Endothelial cell of umbilical vein (primary cell): ENCODE results near the gene CLN3. TPM values are rescaled to one million over a fixed set of nuclear protein-coding genes. Genes with fewer than 3 reads are reported as not detected.

Experiments
- BruUV-seq: library from RNA; stranded (reverse); fragments of 400-500 nt; replicated peaks from 2 replicates; lab custom pipeline; 2021; lab: Mats Ljungman, UMichigan
- CTCF ChIA-PET: fragments of 300-600, 350-600 bp; sonication (Branson Sonifier 250); formaldehyde crosslinking; loops from one replicate; lab custom pipeline; 2021; ENCODE audit warnings: antibody characterized with exemption, inconsistent platforms; lab: Charles Lee
- POLR2A ChIA-PET: fragments of 300-600, 350-600 bp; sonication (Branson Sonifier 250); formaldehyde crosslinking; loops from one replicate; lab custom pipeline; 2021; ENCODE audit warnings: antibody characterized with exemption, inconsistent platforms; lab: Charles Lee
- DNase-seq: peaks from one replicate; pipeline ENCODE4 v3.0.0-alpha.2; 2011; ENCODE audit warnings: low read depth, low spot score
- FAIRE-seq: peaks from 2 replicates; lab custom pipeline; 2011; peaks lifted over from hg19 to GRCh38; lab: Jason Lieb, UNC
- H2AFZ ChIP-seq: 2 replicates; pipeline ENCODE4 v1.6.0; 2012; ENCODE audit warnings: low read depth, low read length, control low read depth, inconsistent platforms
- H3K27ac ChIP-seq: 2 replicates; pipeline ENCODE4 v1.5.1; 2011; ENCODE audit warnings: low read depth, mild to moderate bottlenecking, control low read depth, low read length, moderate library complexity; ENCODE audit not compliant: insufficient read depth
- H3K27me3 ChIP-seq, 2 experiments: 2 replicates each; pipeline versions ENCODE4 v1.6.0 to v1.6.1; 2011; ENCODE audit warnings: low read length in 2 of 2, mixed read lengths in 1 of 2; ENCODE audit not compliant: control insufficient read depth in 2 of 2, insufficient read depth in 2 of 2
- H3K36me3 ChIP-seq, 2 experiments: 2 replicates in 1 of 2; 3 replicates in 1 of 2; pipeline ENCODE4 v1.5.1; 2011; ENCODE audit warnings: low read length in 2 of 2, mild to moderate bottlenecking in 1 of 2, moderate library complexity in 1 of 2; ENCODE audit not compliant: control insufficient read depth in 2 of 2, insufficient read depth in 2 of 2; ENCODE audit errors: extremely low read depth in 1 of 2
- H3K4me1 ChIP-seq: 3 replicates; pipeline ENCODE4 v1.5.1; 2011; ENCODE audit warnings: mild to moderate bottlenecking, low read length; ENCODE audit not compliant: control insufficient read depth, insufficient read depth; ENCODE audit errors: extremely low read depth
- H3K4me2 ChIP-seq: 2 replicates; pipeline ENCODE4 v1.6.1; 2011; ENCODE audit warnings: low read length, control low read depth, mixed read lengths; ENCODE audit not compliant: insufficient read depth
- H3K4me3 ChIP-seq, 3 experiments: fragments of 200-600 bp in 1 of 3; sonication (generic), shearing (Covaris generic) in 1 of 3; replicated peaks in 1 of 3; 2 replicates each; pipeline ENCODE4 v1.5.1; 2011 to 2016; ENCODE audit warnings: control low read depth in 3 of 3, low read length in 3 of 3, mild to moderate bottlenecking in 2 of 3, inconsistent platforms in 1 of 3, low read depth in 1 of 3, moderate library complexity in 1 of 3; ENCODE audit not compliant: insufficient read depth in 1 of 3
- H3K79me2 ChIP-seq: 2 replicates; pipeline ENCODE4 v1.6.0; 2012; ENCODE audit warnings: low read length, inconsistent platforms; ENCODE audit not compliant: control insufficient read depth, insufficient read depth
- H3K9ac ChIP-seq: replicated peaks from 2 replicates; pipeline ENCODE3; 2011; ENCODE audit warnings: low read length, control low read depth; ENCODE audit not compliant: insufficient read depth; ENCODE audit errors: extremely low read depth
- H3K9me1 ChIP-seq: replicated peaks from 3 replicates; pipeline ENCODE4 v1.6.0; 2011; ENCODE audit warnings: mild to moderate bottlenecking, low read length; ENCODE audit not compliant: control insufficient read depth, insufficient read depth; ENCODE audit errors: extremely low read depth
- H3K9me3 ChIP-seq: replicated peaks from 2 replicates; pipeline ENCODE4 v1.5.1; 2012; ENCODE audit warnings: low read length, inconsistent platforms; ENCODE audit not compliant: control insufficient read depth, insufficient read depth
- H4K20me1 ChIP-seq: replicated peaks from 2 replicates; pipeline ENCODE3; 2011; ENCODE audit warnings: mild to moderate bottlenecking, low read length; ENCODE audit not compliant: control insufficient read depth, insufficient read depth; ENCODE audit errors: extremely low read depth
- CTCF ChIP-seq, 2 donors: IDR thresholded peaks; 1 replicate in 1 of 2; 2 replicates in 1 of 2; pipeline ENCODE4 v1.5.1; 2011; ENCODE audit warnings: low read length in 2 of 2, mild to moderate bottlenecking in 2 of 2, moderate library complexity in 2 of 2, control low read depth in 1 of 2, inconsistent platforms in 1 of 2, low read depth in 1 of 2; ENCODE audit not compliant: insufficient read depth in 1 of 2; ENCODE audit errors: extremely low read depth in 1 of 2
- EZH2 ChIP-seq: IDR thresholded peaks from 2 replicates; pipeline ENCODE4 v1.6.1; 2012; ENCODE audit warnings: borderline replicate concordance, low read depth, mild to moderate bottlenecking, moderate library complexity, low read length, inconsistent platforms; ENCODE audit not compliant: severe bottlenecking
- FOS ChIP-seq: IDR thresholded peaks from 2 replicates; pipeline ENCODE4 v1.6.1; 2011; ENCODE audit warnings: mild to moderate bottlenecking, low read length, moderate library complexity, borderline replicate concordance; ENCODE audit not compliant: insufficient read depth
- GATA2 ChIP-seq: IDR thresholded peaks from 2 replicates; pipeline ENCODE4 v1.7.0; 2011; ENCODE audit warnings: low read depth, mild to moderate bottlenecking, moderate library complexity, mixed read lengths, low read length; ENCODE audit not compliant: insufficient read length, insufficient read depth
- JUN ChIP-seq: IDR thresholded peaks from 2 replicates; pipeline ENCODE4 v1.6.1; 2011; ENCODE audit warnings: borderline replicate concordance, low read depth; ENCODE audit not compliant: insufficient read length, insufficient read depth
- MAX ChIP-seq: IDR thresholded peaks from 2 replicates; pipeline ENCODE4 v1.6.1; 2011; ENCODE audit not compliant: insufficient read depth, insufficient read length
- MYC ChIP-seq: IDR thresholded peaks from one replicate; pipeline ENCODE4 v1.6.1; 2011; ENCODE audit warnings: mild to moderate bottlenecking, low read depth, low read length
- POLR2A ChIP-seq: IDR thresholded peaks from 2 replicates; pipeline ENCODE4 v1.6.1; 2012; ENCODE audit warnings: low read depth, mild to moderate bottlenecking, control low read depth, low read length
- POLR2AphosphoS5 ChIP-seq: IDR thresholded peaks from 2 replicates; pipeline ENCODE4 v1.6.1; 2012; ENCODE audit warnings: low read depth, mild to moderate bottlenecking, control low read depth, low read length, moderate library complexity; ENCODE audit not compliant: insufficient read depth
- dilution Hi-C: fragments of 300-500 bp; cut with MboI; formaldehyde crosslinking; loops from one replicate; pipeline ENCODE4 v1.15.0; 2019; ENCODE audit warnings: low sequenced_read_pairs; ENCODE audit not compliant: extremely low pct_ligation_motif_present
- intact Hi-C: fragments of 100-400 bp; cut with micrococcal nuclease; formaldehyde crosslinking; loops from one replicate; pipeline ENCODE4 v1.10.0; 2022
- polyA plus RNA-seq, 4 experiments: library from polyadenylated mRNA; depleted of rRNA in 3 of 4; stranded (reverse) in 3 of 4; unstranded in 1 of 4; fragments of >200 nt; gene quantifications; 2 replicates each; pipeline versions ENCODE4 v1.2.1 to v1.2.3, GENCODE V29; 2011 to 2012; ENCODE audit warnings: missing spikeins in 1 of 4
- total RNA-seq: library from RNA; stranded (reverse); gene quantifications from 2 replicates; pipeline ENCODE4 v1.2.3, GENCODE V29; 2021

Gene CLN3
- total and polyA plus RNA-seq, 2 donors (not counting 3 experiments of a cell fraction or from before 2014, with no cell fraction given): 40.2 to 76.1 TPM

GRCh38 chr16:28495098-28495793, 3.4 kb upstream of the CLN3 start:
- DNase-seq (no peak), FAIRE-seq (no peak)
- Histone ChIP-seq H2AFZ (no peak overlapping the region), H3K27ac (no peak overlapping the region), H3K79me2 (peaks cover 3% of the 10 kb centered on the region), H3K9ac (no peak overlapping the region), H4K20me1 (no peaks in the 10 kb centered on the region), H3K27me3 (no peaks in the 10 kb centered on the region), H3K9me3 (no peaks in the 10 kb centered on the region), H3K4me3 (no peak overlapping the region), H3K36me3 (no peaks in the 10 kb centered on the region), H3K4me2 (no peak overlapping the region), H3K4me1 (peaks cover 2% of the 10 kb centered on the region), H3K9me1 (no peaks in the 10 kb centered on the region)
- TF ChIP-seq EZH2 (no peak), MYC (no peak)
- dilution Hi-C loops (no loop called here), intact Hi-C loops (no loop called here)
- ChIA-PET POLR2A (no interaction called here), CTCF (no interaction called here)
- BruUV-seq: no TSS peak

- no TSS peak for BruUV-seq
- no peak within 1 kb of the TSS for H3K4me3 ChIP-seq
- no peaks in the 10 kb centered on the region for H3K27me3 ChIP-seq
- no peak for FAIRE-seq
- no peak for DNase-seq
- no peaks in the 10 kb centered on the region for H3K9me3 ChIP-seq
- no peaks in the 10 kb centered on the region for H4K20me1 ChIP-seq
- ChIA-PET POLR2A (no interaction called here), CTCF (interaction anchor here (0.6 kb wide), 1 partner anchor 16 kb away, joined by 3 read pairs; no protein-coding TSS in a partner anchor)
- intact Hi-C loops (no loop called here), dilution Hi-C loops (no loop called here)
- no peak within 1 kb of the TSS for H2AFZ ChIP-seq
- peaks cover 3% of the 10 kb centered on the region for H3K79me2 ChIP-seq
- H3K4me2 ChIP-seq: no peak within 1 kb of the TSS
- no peaks in the 10 kb centered on the region for H3K9me1 ChIP-seq
- H3K4me1 ChIP-seq: peaks cover 2% of the 10 kb centered on the region
- H3K27ac ChIP-seq: no peak within 1 kb of the TSS
- peaks cover 0 to under 1% of the 10 kb centered on the region in 2 experiments for H3K36me3 ChIP-seq
- H3K9ac ChIP-seq: no peak within 1 kb of the TSS
- no peak for TF ChIP-seq MAX
- no peak for TF ChIP-seq CTCF (IDR thresholded peaks at IDR 0.05; ENCODE audit: extremely low read depth in 1 of 2, insufficient read depth in 1 of 2, low read depth in 1 of 2, low read length in 2 of 2)
- no peak for TF ChIP-seq MYC
- TF ChIP-seq GATA2: no peak
- no peak for TF ChIP-seq FOS
- no peak for TF ChIP-seq JUN
- TF ChIP-seq POLR2A: no peak
- TF ChIP-seq EZH2: no peak
- no peak for TF ChIP-seq POLR2AphosphoS5
Observed at GRCh38 chr16:28494121-28494851, 2.4 kb upstream of the CLN3 start, which contains the start of gene APOBR. APOBR (plus strand) TSS chr16:28494643; CDS start chr16:28494682, 39 bp downstream.
